HG03039 (cell line): Measurements from ENCODE around the gene ZNF385B.

ENCODE experiments used
- ATAC-seq: cut with Tn5 transposase; IDR thresholded peaks from one replicate; pipeline ENCODE4 v1.9.1; 2021; ENCODE audit warnings: mild to moderate bottlenecking, moderate library complexity; ENCODE audit not compliant: unreplicated experiment

ZNF385B gene

GRCh38 chr2:179857236-179857635 is 4.2 kb downstream of the ZNF385B start:
- ATAC-seq: no peak

DNA sequence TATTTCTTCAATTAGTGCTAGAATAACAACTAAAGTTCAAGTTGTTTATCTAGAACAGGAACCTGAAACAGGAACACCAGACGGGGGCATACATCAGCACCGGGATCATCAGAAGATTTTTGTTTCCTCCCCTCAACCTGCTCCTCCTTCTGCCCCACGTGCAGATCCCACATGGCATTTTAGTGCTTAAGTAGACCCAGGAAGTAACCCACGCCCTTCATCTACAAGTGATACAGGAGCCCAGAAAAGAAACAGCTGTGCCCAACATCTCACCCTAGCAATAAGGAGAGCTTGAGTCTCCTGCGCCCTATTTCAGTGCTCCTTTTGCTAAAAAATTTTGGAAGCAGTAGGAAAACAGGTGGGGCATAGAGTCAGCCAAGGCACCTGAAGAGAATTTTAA is 5.2 kb downstream of the ZNF385B start:
- ATAC-seq: no peak

- ATAC-seq: no peak
These were observed 5.7 kb downstream of the ZNF385B start for GRCh38 chr2:179855673-179856072.

DNA sequence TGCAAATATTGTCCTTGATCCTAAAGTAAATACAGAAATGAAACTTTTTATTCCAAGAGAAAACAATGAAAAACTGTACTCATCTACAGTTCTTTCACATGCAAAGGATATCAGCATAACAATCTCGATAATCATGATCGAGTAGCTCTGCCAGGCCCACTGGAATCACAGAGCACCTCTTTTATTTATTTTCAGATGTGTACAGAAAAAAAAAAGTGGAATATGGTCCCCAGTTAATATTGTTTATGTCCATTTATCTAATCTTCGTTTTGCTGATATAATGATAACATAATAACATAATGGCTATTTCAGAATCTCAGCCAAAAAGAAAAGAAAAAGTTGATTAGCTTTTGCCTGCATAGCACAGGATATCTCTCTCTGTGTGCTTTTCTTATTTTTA is 6.5 kb downstream of the ZNF385B start:
- no peak for ATAC-seq

GRCh38 chr2:179853108-179853507 is 8.3 kb downstream of the ZNF385B start:
- no peak for ATAC-seq

DNA sequence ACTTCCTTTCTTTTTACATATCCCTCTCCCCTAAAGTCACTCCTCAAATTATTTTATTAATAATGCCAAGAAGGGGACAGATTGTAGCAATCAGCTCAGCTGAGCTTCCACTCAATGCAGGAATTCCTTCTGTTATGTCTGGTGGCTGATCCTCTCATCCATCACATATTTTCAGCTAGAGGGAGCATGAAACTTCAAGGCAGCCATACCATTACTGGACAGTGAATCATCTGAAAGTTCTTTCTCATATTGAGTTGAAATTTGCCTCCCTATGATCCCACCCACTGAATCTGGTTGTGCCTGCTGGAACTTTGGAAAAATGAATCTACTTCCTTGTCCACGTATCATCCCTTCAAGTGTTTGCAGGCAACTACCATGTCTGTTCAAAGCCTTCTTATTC is 11.2 kb downstream of the ZNF385B start:
- ATAC-seq: no peak

DNA sequence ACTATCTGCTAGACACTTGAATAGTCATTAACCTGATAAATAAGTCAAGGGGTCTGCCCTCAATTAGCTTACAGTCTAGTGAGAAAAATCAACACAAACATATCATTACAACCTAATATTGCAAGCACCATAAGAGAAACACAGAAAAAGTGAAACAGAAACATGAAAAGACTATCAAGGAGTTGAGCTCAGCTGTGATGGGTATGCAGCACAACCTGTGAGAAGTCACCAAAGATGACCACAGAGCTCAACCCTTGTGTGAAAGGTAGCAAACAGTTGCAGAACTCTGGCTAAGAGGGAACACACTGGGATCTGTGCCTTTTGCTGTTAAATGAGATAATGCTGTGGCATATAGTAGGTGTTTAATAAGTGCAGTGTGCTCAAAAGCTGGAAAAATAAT is 11.7 kb downstream of the ZNF385B start:
- no peak for ATAC-seq

DNA sequence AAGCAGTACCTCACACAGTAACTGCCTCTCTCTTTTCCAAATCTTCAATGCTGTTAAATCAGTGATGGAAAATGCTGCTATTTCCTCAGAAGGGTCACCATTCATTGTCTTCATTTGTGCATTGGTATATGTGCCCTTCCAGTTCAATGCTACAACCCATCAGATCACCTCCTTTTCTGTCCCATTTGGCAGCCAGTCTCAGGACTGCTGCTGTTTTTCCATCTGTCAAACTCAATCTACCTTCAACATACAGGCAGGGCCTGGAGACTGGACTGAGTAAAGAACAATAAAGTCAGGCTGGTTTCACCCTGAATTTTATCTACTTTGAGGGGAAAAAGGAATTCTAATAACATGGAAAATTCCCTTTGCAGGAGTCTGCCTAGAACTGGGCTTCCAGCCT is 17.9 kb downstream of the ZNF385B start:
- no peak for ATAC-seq

GRCh38 chr2:179842498-179843153 is 18.8 kb downstream of the ZNF385B start:
- ATAC-seq: no peak

DNA sequence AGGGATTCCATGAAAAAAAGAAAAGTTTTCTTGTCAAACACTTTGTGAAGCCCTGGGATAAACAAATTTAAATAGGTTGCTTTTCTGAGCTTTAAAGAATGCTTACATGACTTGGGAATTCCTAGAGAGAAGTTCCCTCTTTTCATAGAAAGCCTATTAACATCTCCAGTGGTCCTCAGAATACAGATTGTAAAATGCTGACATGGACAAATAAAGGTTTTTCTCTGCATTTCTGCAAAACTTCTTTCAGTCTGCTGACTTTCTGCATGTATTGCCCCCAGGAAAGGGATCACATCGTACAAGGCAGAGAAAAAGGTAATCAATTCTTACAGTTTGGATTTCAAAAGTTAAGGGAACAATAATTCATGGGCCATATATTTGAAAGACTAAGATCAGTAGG is 20.6 kb downstream of the ZNF385B start:
- ATAC-seq: no peak

GRCh38 chr2:179837408-179837807 is 24.0 kb downstream of the ZNF385B start:
- ATAC-seq: no peak

DNA sequence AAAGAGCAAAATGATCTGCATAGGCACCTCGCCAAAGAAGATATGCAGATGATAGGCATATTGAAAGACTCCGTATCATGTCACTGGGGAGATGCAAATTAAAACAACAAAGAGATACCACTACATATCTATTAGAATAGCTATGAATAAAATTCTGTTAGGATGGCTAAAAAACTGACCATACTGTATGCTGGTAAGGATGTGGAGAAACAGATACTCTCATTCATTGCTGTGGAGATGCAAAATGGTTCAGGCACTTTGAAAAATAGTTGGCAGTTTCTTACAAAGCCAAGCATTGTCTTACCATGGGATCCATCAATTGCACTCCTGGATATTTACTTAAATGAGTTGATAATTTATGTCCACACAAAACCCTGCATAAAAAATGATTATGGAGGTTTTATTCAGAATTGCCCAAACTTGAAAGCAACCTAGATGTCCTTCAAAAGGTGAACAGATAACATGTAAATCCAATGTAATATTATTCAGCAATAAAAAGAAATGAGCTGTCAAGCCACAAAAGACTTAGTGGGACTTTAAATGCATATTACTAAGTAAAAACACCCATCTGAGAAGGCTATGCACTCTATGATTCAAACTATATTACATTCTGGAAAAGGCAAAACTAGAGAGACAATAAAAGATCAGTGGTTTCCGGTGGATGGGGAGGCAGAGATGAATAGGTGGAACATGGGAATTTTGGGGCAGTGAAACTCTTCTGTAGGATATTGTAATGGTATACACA is 31.2 kb downstream of the ZNF385B start:
- ATAC-seq: no peak

GRCh38 chr2:179826297-179826696 is 35.1 kb downstream of the ZNF385B start:
- no peak for ATAC-seq

- no peak for ATAC-seq
These were observed 35.9 kb downstream of the ZNF385B start for GRCh38 chr2:179825494-179825893.

- ATAC-seq: no peak
These were observed 36.5 kb downstream of the ZNF385B start for GRCh38 chr2:179824961-179825360.

DNA sequence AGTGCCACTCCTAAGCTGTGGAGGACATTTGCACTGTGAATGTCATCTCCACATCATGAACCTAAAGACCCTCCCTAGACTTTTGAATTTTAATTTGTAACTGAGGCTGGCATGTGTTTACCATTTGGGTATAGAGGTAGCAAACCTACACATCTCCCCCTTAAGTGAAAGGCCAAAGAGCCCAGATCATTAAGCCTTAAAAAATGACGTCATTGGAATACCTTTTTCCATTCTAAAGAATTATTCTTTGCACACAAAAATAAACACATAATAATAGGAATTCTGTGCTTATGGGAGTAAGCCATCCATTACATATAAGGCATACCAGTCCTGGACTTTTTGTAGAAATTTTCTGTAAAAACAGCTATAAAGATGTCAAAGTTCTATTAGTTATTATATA is 38.9 kb downstream of the ZNF385B start:
- no peak for ATAC-seq

GRCh38 chr2:179818546-179818945 is 42.9 kb downstream of the ZNF385B start:
- ATAC-seq: no peak

GRCh38 chr2:179817181-179817841 is 44.1 kb downstream of the ZNF385B start:
- no peak for ATAC-seq

GRCh38 chr2:179814050-179814449 is 47.4 kb downstream of the ZNF385B start:
- ATAC-seq: no peak

DNA sequence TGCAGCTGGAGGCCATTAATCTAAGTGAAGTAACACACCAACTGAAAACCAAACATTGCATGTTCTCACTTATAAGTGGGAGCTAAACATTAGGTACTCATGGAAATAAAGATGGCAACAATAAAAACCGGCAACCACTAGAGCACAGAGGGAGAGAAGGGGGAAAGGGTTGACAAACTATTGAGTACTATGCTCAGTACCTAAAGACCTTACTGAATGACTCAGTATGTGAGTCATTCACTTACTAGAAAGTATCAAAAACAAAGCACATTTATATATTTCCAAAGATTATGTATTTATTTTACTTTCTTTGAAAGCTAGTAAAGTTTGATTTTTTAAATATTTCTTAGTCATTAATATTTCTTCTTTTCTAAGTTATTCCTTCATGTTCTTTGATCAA is 48.9 kb downstream of the ZNF385B start:
- ATAC-seq: no peak

GRCh38 chr2:179811042-179811441 is 50.4 kb downstream of the ZNF385B start:
- ATAC-seq: no peak

GRCh38 chr2:179809606-179810005 is 51.8 kb downstream of the ZNF385B start:
- ATAC-seq: no peak
